Femur (tissue), 1 donor: ENCODE data around the gene ATP13A5.

Experiments
- DNase-seq: peaks from one replicate; pipeline ENCODE4 v3.0.0-alpha.2; 2017

The ATP13A5 gene

GRCh38 chr3:193347521-193348501, 30.7 kb downstream of the ATP13A5 start:
- no peak for DNase-seq

DNA sequence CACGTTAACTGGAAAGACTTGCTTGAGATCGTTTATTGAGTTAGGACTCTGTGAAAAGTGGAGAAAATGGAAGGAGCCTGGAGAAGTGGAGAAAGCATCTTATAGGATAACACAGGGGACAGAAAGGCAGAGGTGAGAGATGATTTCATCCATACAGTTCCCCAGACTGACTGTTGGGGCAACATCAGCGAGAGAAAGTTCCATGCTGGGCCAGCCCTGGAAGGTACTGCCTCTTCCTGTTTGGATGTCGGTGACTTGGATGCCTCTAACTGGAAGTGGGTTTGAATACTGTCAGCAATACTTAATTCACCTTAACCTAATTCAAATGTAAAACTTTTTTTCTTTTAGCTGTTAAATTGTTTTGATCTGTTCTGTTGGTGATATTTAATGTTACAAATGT, 32.3 kb downstream of the ATP13A5 start:
- no peak for DNase-seq

DNA sequence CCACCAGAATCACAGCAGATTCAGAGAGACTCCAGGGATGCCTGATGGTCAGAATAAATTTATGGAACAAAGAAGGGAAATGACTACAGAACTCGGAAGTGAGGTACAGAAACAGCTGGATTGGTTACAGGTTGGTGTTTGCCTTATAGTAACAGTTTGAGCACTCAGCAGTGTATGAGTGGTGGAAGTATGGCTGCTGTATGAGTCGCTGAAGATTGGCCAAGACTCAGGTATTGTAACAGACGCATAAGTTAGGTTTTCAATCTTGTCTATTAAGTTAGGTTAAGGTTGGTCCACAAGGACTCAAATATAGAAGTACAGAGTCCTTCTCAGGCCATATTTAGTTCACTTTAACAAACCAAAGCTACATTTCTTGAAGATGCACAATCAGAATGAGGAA, 33.1 kb downstream of the ATP13A5 start:
- no peak for DNase-seq

- DNase-seq: no peak
Measured at GRCh38 chr3:193344486-193344885, 34.1 kb downstream of the ATP13A5 start.

GRCh38 chr3:193343726-193344222, 34.8 kb downstream of the ATP13A5 start:
- DNase-seq: no peak

- DNase-seq: peak; percentile 22
Measured at GRCh38 chr3:193342551-193342950, 36.0 kb downstream of the ATP13A5 start.

GRCh38 chr3:193335031-193335430, 43.5 kb downstream of the ATP13A5 start:
- DNase-seq: no peak

DNA sequence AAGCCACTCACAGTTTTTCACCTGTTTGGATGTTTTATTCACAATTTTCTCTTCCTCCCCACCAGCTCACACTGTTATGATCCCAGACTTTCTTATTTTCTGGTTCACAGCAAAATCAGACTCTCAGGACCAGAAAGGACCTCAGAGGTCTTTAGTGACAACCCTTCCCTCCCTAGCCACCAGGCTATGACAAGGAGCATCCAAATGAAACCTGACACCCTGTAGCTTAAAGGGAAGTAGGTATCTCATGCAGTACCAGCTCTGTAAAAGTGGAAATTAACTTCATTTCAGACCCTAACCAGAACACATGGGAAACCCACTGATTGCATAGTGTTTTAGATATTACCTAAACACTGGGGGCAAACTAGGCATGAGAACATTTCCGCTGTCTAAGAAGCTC, 45.3 kb downstream of the ATP13A5 start:
- DNase-seq: no peak

- no peak for DNase-seq
Measured at GRCh38 chr3:193330555-193331204, 47.9 kb downstream of the ATP13A5 start.

DNA sequence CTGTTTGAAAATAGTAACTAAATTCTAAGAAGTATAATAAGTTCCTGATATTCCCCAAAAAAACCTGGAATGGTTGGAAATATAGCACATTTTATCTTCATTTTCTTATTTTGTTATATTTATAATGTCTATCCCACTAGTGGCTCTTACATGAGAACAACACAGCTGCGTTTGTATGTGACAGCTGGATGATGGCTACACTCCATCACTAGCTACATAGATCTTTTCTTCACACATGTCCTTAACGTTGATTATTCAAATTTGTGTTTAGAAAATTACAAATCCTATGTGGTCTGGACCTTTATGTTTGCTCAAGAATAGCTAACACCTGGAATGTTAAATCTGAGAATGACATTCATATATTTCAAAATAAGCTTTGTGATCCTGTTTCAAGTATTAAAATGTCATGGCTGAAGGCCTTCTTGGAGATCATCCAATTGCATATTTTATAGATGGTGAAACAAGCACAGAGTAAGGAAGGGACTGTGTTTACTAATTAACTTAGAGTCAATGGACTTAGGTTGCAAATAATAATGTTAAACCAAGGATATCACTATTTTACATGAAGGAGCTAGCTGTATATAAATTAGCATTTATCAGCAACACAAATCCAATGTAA, 60.8 kb downstream of the ATP13A5 start:
- DNase-seq: no peak

GRCh38 chr3:193314161-193314560, 64.4 kb downstream of the ATP13A5 start:
- DNase-seq: no peak

DNA sequence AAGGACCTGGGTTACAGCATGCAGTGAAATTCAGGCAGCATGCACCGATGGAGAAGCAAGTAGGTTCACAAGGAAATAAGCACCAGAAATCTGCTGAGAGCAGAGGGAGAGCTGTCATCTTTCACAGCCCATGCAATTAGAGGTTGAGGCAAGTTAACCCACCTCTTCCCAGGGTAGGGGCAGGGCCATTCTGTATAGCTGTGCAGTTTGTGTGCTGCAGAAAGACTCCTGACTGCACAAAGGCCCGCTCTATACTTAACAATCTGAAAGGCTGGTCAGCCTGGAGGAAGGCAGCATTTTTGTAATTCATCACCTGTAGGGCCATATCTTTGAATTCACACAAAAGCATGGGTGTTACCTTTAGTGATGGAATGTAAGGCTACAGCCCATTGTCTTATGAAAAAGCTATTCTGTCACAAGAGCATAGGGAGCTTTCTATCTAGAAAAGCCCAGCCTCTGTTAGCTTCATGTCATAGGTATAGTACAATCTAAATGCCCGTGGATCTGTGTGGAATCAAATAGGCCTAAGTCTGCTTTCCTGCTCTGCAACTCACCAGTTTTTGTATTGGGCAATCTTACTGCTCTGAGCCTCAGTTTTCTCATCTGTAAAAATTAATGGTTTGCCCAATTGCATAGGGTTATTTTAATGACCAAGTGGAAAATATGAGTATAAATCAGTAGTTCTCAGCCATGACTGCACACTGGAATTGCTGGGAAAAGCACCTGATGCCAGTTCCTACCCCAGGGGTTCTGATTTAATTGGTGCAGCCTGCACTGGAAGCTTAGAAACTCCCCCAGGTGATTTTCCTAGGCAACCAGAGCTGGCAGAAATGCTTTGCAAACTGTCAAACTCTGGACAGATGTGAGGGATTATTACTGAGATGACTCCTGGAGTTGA, 65.2 kb downstream of the ATP13A5 start:
- DNase-seq: no peak

DNA sequence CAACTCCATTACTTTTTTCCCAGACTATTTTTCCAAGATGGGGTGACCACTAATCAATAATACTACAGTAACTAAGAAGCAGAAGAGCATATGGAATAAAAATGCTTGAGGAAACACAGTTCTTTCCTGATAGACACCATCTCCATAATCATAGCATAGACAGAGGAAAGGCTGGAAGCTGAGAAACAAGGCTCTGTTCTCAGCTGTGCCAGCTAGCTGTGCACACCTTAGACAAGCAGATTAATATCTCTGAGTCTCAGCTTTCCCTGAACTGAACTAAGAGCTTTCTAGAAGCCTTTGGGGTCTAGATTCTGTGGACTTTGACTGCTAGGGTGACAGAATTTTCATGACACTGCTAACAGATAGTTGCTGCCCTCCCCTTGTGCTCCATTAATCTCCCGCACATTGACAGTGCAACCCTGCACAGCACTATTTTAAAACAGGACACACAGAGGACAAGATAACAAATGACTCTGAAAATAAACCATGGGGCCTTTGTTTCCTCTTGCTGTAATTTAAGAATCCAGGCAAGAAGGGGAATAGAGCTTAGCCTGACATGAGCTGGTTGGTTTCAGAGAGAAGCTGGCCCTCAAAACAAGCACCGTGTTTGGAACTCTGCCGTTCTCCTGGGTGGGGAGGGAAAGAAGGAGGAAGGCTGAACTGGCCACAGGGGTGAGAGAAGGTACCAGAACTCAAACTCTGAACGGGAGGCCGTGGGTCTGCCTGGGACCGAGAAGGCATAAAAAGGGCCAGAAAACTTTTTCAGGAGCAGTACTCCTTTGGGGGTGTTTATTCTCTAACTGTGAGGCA, 67.4 kb downstream of the ATP13A5 start:
- no peak for DNase-seq

DNA sequence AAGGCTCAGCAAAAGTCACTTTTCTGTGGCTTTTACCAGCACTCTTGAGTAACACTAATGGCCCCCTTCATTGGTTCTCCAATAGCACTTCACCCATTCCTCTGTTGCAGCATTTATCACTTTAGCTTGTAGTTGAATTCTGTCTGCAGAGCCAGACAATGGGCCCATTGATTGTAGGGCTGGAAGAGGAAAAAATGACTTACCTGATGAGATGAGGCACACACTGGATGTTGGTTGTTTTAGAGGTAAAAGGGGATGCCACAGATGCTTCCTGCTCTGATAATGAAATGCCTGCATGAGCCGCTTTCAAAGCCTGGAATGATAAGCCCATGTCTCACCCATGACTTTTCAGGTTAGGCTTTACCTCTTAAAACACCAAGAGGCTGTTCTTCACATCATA, 73.2 kb downstream of the ATP13A5 start:
- DNase-seq: no peak

GRCh38 chr3:193301433-193301832, 77.1 kb downstream of the ATP13A5 start:
- DNase-seq: no peak

GRCh38 chr3:193297421-193297820, 81.1 kb downstream of the ATP13A5 start:
- no peak for DNase-seq

GRCh38 chr3:193295985-193296384, 82.6 kb downstream of the ATP13A5 start:
- no peak for DNase-seq

GRCh38 chr3:193292386-193292785, 86.2 kb downstream of the ATP13A5 start:
- DNase-seq: no peak

GRCh38 chr3:193271101-193271840, 107.3 kb downstream of the ATP13A5 start:
- no peak for DNase-seq

DNA sequence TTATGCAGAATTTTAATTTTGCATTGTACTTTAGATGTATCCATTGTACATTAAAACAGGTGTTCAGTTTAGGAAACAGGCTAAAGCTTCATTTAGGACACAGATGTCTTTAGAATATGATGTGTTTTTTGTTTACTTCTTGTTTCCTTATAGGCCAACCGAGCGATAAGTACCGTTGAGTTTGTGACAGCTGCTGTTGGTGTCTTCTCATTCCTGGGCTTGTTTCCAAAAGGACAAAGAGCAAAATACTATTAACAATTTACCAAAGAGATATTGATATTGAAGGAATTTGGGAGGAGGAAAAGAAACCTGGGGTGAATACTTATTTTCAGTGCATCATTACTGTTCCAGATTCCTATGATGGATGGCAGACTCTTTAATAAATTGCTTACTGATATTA, 108.1 kb downstream of the ATP13A5 start:
- DNase-seq: no peak
